ENCODE data around the gene VAT1L. TPM values are rescaled to one million over a fixed set of nuclear protein-coding genes. Genes with fewer than 3 reads are reported as not detected.
"Not testable (repeated sequence)": the region's sequence is repeated elsewhere in the genome, so short reads cannot be mapped to it uniquely, and the experiment has no call there.

Gene VAT1L
- total RNA-seq, 4 donors from 2014 or later = 1.7 to 6.3 (median 2.9) TPM

DNA sequence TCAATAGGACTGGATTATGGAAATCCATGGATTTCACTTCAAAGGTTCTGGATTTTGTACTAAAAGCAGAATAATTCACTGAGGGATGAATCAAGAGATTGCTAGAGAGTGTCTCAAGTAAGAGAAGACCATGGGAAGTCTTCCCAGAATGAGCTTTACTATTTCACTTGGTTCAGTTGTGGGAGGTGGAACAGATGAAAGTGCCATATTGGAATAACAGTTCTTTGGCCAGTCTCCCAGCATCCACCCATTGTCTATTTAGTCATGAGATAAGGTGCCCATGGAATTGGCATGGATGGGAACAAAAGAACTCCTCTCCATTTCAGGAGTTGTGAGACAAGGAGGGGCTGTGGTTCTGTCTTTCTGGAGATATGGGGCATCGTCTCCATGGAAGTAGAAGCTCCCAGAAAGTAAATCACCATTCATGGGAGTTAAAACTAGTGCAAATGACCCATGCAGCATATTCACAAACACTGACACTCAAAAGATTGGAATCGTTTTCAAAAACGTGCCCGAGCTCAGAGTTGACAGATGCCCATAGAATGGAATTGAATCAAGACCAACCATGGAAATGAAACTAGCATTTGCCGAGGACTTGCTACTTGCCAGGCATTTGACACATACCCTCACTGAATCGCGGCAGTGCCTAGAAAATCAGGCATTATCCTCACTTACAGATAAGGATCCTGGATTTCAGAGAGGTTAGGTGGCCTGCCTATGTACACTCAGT, 197.8 kb downstream of the VAT1L start:
- H3K9me3 ChIP-seq = no peaks in the 10 kb centered on the region
- peaks cover 0 to 22% (median 7%) of the 10 kb centered on the region in 4 donors for H3K4me1 ChIP-seq
- no peak overlapping the region for H3K4me3 ChIP-seq
- TF ChIP-seq, protein P1, sequence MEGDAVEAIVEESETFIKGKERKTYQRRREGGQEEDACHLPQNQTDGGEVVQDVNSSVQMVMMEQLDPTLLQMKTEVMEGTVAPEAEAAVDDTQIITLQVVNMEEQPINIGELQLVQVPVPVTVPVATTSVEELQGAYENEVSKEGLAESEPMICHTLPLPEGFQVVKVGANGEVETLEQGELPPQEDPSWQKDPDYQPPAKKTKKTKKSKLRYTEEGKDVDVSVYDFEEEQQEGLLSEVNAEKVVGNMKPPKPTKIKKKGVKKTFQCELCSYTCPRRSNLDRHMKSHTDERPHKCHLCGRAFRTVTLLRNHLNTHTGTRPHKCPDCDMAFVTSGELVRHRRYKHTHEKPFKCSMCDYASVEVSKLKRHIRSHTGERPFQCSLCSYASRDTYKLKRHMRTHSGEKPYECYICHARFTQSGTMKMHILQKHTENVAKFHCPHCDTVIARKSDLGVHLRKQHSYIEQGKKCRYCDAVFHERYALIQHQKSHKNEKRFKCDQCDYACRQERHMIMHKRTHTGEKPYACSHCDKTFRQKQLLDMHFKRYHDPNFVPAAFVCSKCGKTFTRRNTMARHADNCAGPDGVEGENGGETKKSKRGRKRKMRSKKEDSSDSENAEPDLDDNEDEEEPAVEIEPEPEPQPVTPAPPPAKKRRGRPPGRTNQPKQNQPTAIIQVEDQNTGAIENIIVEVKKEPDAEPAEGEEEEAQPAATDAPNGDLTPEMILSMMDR (IDR thresholded peaks at IDR 0.05) = no peak
- TF ChIP-seq POLR2A (IDR thresholded peaks at IDR 0.05; ENCODE audit: low read depth) = no peak
- no peak for TF ChIP-seq POLR2AphosphoS5 (IDR thresholded peaks at IDR 0.05)
- TF ChIP-seq EP300 (IDR thresholded peaks at IDR 0.05) = no peak
- intact Hi-C loops (cut with DNase I) = no loop called here
- H3K36me3 ChIP-seq = no peaks in the 10 kb centered on the region
- H3K27ac ChIP-seq (replicated peaks in 1 of 4) = no peak overlapping the region
- no peaks in the 10 kb centered on the region for H3K27me3 ChIP-seq
- 89% methylated on average over 7 of the region's 7 CpGs for WGBS
- no peak for DNase-seq (ENCODE audit: extremely low spot score)

DNA sequence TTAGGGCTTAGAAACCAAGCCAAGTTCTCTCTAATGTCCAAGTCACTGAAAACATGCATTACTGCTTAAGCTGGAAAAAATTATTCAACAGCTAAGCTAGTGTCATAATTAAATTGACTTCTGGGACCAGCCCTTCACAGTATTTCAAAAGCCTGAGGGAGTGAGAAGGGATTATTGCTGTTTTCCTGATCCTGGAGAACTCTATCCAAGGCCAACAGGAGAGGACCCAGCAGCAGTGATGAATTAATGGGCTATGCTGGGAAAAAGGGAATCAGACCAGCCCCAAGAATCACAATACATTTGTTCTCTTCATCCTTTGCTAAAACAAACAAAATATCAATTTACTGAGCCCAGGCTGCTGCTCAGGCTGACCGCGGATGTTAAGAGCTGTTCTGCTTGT, 199.4 kb downstream of the VAT1L start:
- Histone ChIP-seq H3K36me3 (no peaks in the 10 kb centered on the region), H3K9me3 (no peaks in the 10 kb centered on the region), H3K27me3 (no peaks in the 10 kb centered on the region), H3K4me1 (peaks cover 0 to 23% (median 10%) of the 10 kb centered on the region in 4 donors), H3K27ac (replicated peaks in 1 of 4) (peak overlapping the region in 2 of 4 donors; percentile 31 to 68), H3K4me3 (no peak overlapping the region)
- DNase-seq (ENCODE audit: extremely low spot score) = no peak
- intact Hi-C loops (cut with DNase I) = no loop called here
- WGBS = 8% methylated on average over 2 of the region's 2 CpGs
- no peak for TF ChIP-seq POLR2A (IDR thresholded peaks at IDR 0.05; ENCODE audit: low read depth)
- no peak for TF ChIP-seq EP300 (IDR thresholded peaks at IDR 0.05)
- TF ChIP-seq, protein P1 (IDR thresholded peaks at IDR 0.05) = no peak
- TF ChIP-seq POLR2AphosphoS5 (IDR thresholded peaks at IDR 0.05) = no peak

DNA sequence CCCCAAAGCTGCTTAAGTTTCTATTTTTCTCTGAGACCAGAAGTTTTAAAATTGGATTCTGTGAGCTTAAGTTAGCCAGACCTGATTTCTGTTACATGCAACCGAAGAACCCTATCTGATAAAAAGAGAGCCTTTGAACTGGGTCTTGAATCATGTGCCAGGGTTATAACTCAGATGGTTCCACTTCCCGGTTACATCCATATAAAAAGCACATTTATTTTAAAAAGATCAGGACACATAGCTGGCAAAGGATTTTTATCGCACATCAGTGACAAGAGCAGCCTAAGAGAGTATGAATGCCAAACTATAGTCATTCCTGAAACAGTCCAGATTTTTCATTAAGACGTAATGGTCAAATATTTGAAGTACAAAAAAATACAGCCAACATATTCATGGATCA, 201.5 kb downstream of the VAT1L start:
- 50% methylated on average over 4 of the region's 4 CpGs for WGBS
- H3K27ac ChIP-seq (replicated peaks in 1 of 4) = no peak overlapping the region

DNA sequence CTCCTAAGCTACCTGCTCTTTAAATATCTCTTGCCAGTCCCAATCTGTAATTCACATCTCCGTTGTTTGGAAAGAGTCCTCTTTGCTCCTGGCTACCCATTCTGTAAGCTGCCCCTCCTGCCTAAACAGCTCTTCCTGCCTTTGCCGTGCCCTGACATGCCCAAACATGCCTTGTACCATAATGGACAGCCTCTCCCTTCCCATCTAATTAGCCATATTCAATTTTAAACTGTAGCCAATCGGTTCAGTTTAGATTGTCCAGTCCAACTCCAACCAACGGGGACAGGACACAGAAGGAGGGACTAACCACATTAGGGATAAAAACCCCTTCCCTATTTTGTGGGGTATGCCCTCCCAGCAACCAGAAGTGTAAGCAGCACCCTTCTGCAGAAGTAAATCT, 203.3 kb downstream of the VAT1L start:
- Histone ChIP-seq H3K4me1 (peaks cover 5 to 35% (median 19%) of the 10 kb centered on the region in 4 donors), H3K36me3 (no peaks in the 10 kb centered on the region), H3K9me3 (peaks cover 0 to 10% (median 4%) of the 10 kb centered on the region in 4 donors), H3K27ac (replicated peaks in 1 of 4) (no peak overlapping the region), H3K27me3 (no peaks in the 10 kb centered on the region), H3K4me3 (no peak overlapping the region)
- DNase-seq (ENCODE audit: extremely low spot score) = no peak
- intact Hi-C loops (cut with DNase I) = no loop called here
- 85% methylated on average over 4 of the region's 4 CpGs for WGBS
- TF ChIP-seq EP300 (IDR thresholded peaks at IDR 0.05) (no peak), POLR2AphosphoS5 (IDR thresholded peaks at IDR 0.05) (no peak), POLR2A (IDR thresholded peaks at IDR 0.05; ENCODE audit: low read depth) (no peak)
- TF ChIP-seq, protein P1 (IDR thresholded peaks at IDR 0.05) = no peak

More for the DNA sequence above, 201.5 kb downstream of the VAT1L start:
- Histone ChIP-seq H3K27me3 (no peaks in the 10 kb centered on the region), H3K4me1 (peaks cover 5 to 35% (median 19%) of the 10 kb centered on the region in 4 donors), H3K4me3 (no peak overlapping the region), H3K36me3 (no peaks in the 10 kb centered on the region), H3K9me3 (no peaks in the 10 kb centered on the region)
- intact Hi-C loops (cut with DNase I) = no loop called here
- no peak for TF ChIP-seq EP300 (IDR thresholded peaks at IDR 0.05)
- no peak for TF ChIP-seq POLR2AphosphoS5 (IDR thresholded peaks at IDR 0.05)
- TF ChIP-seq, protein P1 (IDR thresholded peaks at IDR 0.05) = no peak
- no peak for TF ChIP-seq POLR2A (IDR thresholded peaks at IDR 0.05; ENCODE audit: low read depth)
- DNase-seq (ENCODE audit: extremely low spot score) = no peak

DNA sequence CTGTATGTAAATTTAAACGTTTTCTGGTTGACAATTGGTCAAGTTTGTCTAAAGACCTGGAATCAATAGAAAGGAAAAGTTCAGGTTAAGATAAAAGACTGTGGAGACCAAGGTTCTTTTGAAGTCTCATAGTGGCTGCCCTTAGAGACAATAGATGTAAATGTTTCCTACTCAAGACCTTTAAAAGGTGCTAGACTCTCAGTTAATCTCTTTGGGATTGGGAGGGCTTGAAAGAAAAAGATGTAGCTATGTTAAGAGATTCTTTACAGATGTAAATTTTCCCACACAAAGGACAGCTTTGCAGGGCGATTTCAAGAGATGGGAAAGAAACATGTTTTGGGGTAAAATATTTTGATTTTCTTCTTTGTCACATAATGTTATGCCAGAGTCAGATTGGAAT, 204.0 kb downstream of the VAT1L start:
- H3K9me3 ChIP-seq; H3K27ac ChIP-seq (replicated peaks in 1 of 4); H3K27me3 ChIP-seq; intact Hi-C loops (cut with DNase I); H3K36me3 ChIP-seq; H3K4me3 ChIP-seq; DNase-seq (ENCODE audit: extremely low spot score): not testable (repeated sequence)
- WGBS = 48% methylated on average over 2 of the region's 2 CpGs
- H3K4me1 ChIP-seq = peaks cover 5 to 31% (median 16%) of the 10 kb centered on the region in 4 donors
